Tibial nerve (tissue), 3 donors: ENCODE measurements around the gene IFIT1B.
"Not testable (repeated sequence)": the region's sequence is repeated elsewhere in the genome, so short reads cannot be mapped to it uniquely, and the experiment has no call there.

Experiments
- CTCF ChIP-seq, 5 experiments: fragments of 200-600 bp in 3 of 5; fragments of 450-650 bp in 2 of 5; sonication (generic) in 3 of 5; IDR thresholded peaks; one replicate each; pipeline ENCODE4 v1.5.1; 2016 to 2019; ENCODE audit warnings: antibody characterized with exemption in 5 of 5, mild to moderate bottlenecking in 3 of 5, moderate library complexity in 2 of 5
- POLR2A ChIP-seq, 2 donors: fragments of 450-650 bp; IDR thresholded peaks; one replicate each; pipeline ENCODE4 v1.6.1; 2017; ENCODE audit warnings: antibody characterized with exemption in 2 of 2, mild to moderate bottlenecking in 2 of 2, moderate library complexity in 2 of 2

GRCh38 chr10:89406178-89406577 is 28.3 kb downstream of the IFIT1B start:
- not testable (repeated sequence) for TF ChIP-seq CTCF, POLR2A (IDR thresholded peaks at IDR 0.05)
